ENCODE results near the gene PVALB. TPM values are rescaled to one million over a fixed set of nuclear protein-coding genes. Genes with fewer than 3 reads are reported as not detected.

PVALB gene
- total and polyA plus RNA-seq, 10 of the 15 experiments (the other 5 are each of a cell fraction or from before 2014, with no cell fraction given) = not detected

GRCh38 chr22:36860821-36861659 is 44.2 kb upstream of the PVALB start, which contains the start of gene NCF4 (continued):
- TF ChIP-seq ZBTB11 (CRISPR knock-in tag; IDR thresholded peaks at IDR 0.05) (no peak), TAF1 (IDR thresholded peaks at IDR 0.05; ENCODE audit: borderline replicate concordance, low read depth, low read length) (peak; percentile 62; the same call in 1 of the 2 replicates), ATF7 (IDR thresholded peaks at IDR 0.05; ENCODE audit: low read depth) (peak; percentile 94), ATF3 (IDR thresholded peaks at IDR 0.05; ENCODE audit: borderline replicate concordance, extremely low read depth, low read depth, low read length) (no peak), RAD51 (IDR thresholded peaks at IDR 0.05) (0 out of 2 replicates have a peak, but pooled peaks have one; percentile 5), SMAD1 (IDR thresholded peaks at IDR 0.05; ENCODE audit: low read depth, partially characterized antibody) (peak; percentile 81), RCOR1 (conservative IDR thresholded peaks at IDR 0.05; ENCODE audit: low read depth, low read length) (0 out of 2 replicates have a peak, but pooled peaks have one; percentile 51), IRF4 (IDR thresholded peaks at IDR 0.05; ENCODE audit: low read depth, low read length) (peak; percentile 88; the same call in 1 of the 2 replicates), RUNX3 (IDR thresholded peaks at IDR 0.05; ENCODE audit: low read length) (peak; percentile 75), REST (IDR thresholded peaks at IDR 0.05; ENCODE audit: low read depth, low read length) (no peak), EGR1 (IDR thresholded peaks at IDR 0.05; ENCODE audit: borderline replicate concordance in 1 of 2, low read depth in 2 of 2, low read length in 2 of 2) (peak in 1 of 2 experiments; percentile 80; a peak in 1 of 3 replicates), RAD21 (IDR thresholded peaks at IDR 0.05; ENCODE audit: insufficient read depth, low read depth, low read length) (no peak), ZNF687 (IDR thresholded peaks at IDR 0.05) (peak; percentile 90; the same call in 1 of the 2 replicates), ASH2L (IDR thresholded peaks at IDR 0.05; ENCODE audit: borderline replicate concordance, low read depth) (no peak), ZZZ3 (IDR thresholded peaks at IDR 0.05; ENCODE audit: control insufficient read depth, insufficient read length, low read depth) (no peak), EP300 (IDR thresholded peaks at IDR 0.05; ENCODE audit: borderline replicate concordance in 1 of 2, control insufficient read depth in 1 of 2, low read depth in 2 of 2, low read length in 2 of 2) (peak; percentile 71 to 76; a peak in 3 of 4 replicates)

Data from GM12878 (cell line).